OCI-LY7 (cell line): ENCODE measurements around the gene MAN1A1. TPM values are rescaled to one million over a fixed set of nuclear protein-coding genes. Genes with fewer than 3 reads are reported as not detected.
A peak's percentile ranks its signal among the peaks of the same experiment; 100 is the strongest.

ENCODE experiments used
- BruUV-seq: library from RNA; stranded (reverse); fragments of 400-500 nt; replicated peaks from 2 replicates; lab custom pipeline; 2021; lab: Mats Ljungman, UMichigan
- CTCF ChIA-PET: fragments of 300-600 bp; sonication (Branson Sonifier 250); formaldehyde crosslinking; loops from one replicate; lab custom pipeline; 2022; ENCODE audit warnings: antibody characterized with exemption; ENCODE audit not compliant: unreplicated experiment; lab: Charles Lee
- POLR2A ChIA-PET: fragments of 300-600 bp; sonication (Branson Sonifier 250); formaldehyde crosslinking; loops from one replicate; lab custom pipeline; 2022; ENCODE audit warnings: antibody characterized with exemption; lab: Charles Lee
- DNase-seq: peaks from one replicate; pipeline ENCODE4 v3.0.0-alpha.2; 2015; ENCODE audit warnings: low spot score
- H2AFZ ChIP-seq: fragments of 200-600 bp; sonication (generic), shearing (Covaris generic); 2 replicates; pipeline ENCODE4 v1.6.1; 2014; ENCODE audit warnings: mild to moderate bottlenecking, antibody characterized with exemption, low read length, moderate library complexity
- H3K27ac ChIP-seq: fragments of 200-600 bp; sonication (generic); 2 replicates; pipeline ENCODE4 v1.5.1; 2014; ENCODE audit warnings: mixed run types, low read depth, mild to moderate bottlenecking, moderate library complexity, low read length, inconsistent platforms; ENCODE audit not compliant: poor library complexity, severe bottlenecking
- H3K36me3 ChIP-seq: fragments of 200-600 bp; sonication (generic); 2 replicates; pipeline ENCODE4 v1.6.1; 2014; ENCODE audit warnings: mild to moderate bottlenecking, antibody characterized with exemption, low read length, moderate library complexity, mixed read lengths; ENCODE audit not compliant: insufficient read depth
- H3K4me1 ChIP-seq: fragments of 200-600 bp; sonication (generic); 2 replicates; pipeline ENCODE4 v1.5.1; 2014; ENCODE audit warnings: mild to moderate bottlenecking, low read length; ENCODE audit not compliant: insufficient read depth, poor library complexity, severe bottlenecking
- H3K4me2 ChIP-seq: fragments of 200-600 bp; sonication (generic); 2 replicates; pipeline ENCODE4 v1.6.1; 2014; ENCODE audit warnings: mild to moderate bottlenecking, low read length
- H3K4me3 ChIP-seq: fragments of 200-600 bp; sonication (generic); 2 replicates; pipeline ENCODE4 v1.5.1; 2014; ENCODE audit warnings: mild to moderate bottlenecking, low read depth, low read length; ENCODE audit not compliant: poor library complexity, severe bottlenecking
- H3K79me2 ChIP-seq: fragments of 200-600 bp; sonication (generic); 2 replicates; pipeline ENCODE4 v1.6.1; 2016; ENCODE audit warnings: low read depth, mild to moderate bottlenecking, low read length, moderate library complexity, mixed read lengths; ENCODE audit not compliant: insufficient read depth
- H3K9me2 ChIP-seq: fragments of 200-600 bp; sonication (generic); 2 replicates; pipeline ENCODE4 v1.6.1; 2016; ENCODE audit warnings: mild to moderate bottlenecking, low read length, mixed read lengths; ENCODE audit not compliant: insufficient read depth
- H3K9me3 ChIP-seq: fragments of 200-600 bp; sonication (generic); 2 replicates; pipeline ENCODE4 v1.6.1; 2014; ENCODE audit warnings: mild to moderate bottlenecking, mixed run types, low read length, mixed read lengths
- H4K20me1 ChIP-seq: fragments of 200-600 bp; sonication (generic); 2 replicates; pipeline ENCODE4 v1.6.1; 2014; ENCODE audit warnings: mild to moderate bottlenecking, antibody characterized with exemption, low read length, moderate library complexity, mixed read lengths; ENCODE audit not compliant: insufficient read depth
- CTCF ChIP-seq: fragments of 200-600 bp; sonication (generic); conservative IDR thresholded peaks from 2 replicates; pipeline ENCODE4 v1.5.1; 2014; ENCODE audit warnings: mild to moderate bottlenecking, antibody characterized with exemption, low read length, moderate library complexity, mixed read lengths
- EZH2phosphoT487 ChIP-seq: fragments of 200-600 bp; sonication (generic); IDR thresholded peaks from 2 replicates; pipeline ENCODE4 v1.6.1; 2018; ENCODE audit warnings: low read depth, borderline replicate concordance, mild to moderate bottlenecking, mixed run types, antibody characterized with exemption, low read length, moderate library complexity, mixed read lengths
- intact Hi-C: fragments of 100-400 bp; cut with micrococcal nuclease; formaldehyde crosslinking; loops from one replicate; pipeline ENCODE4 v1.10.0; 2022; ENCODE audit not compliant: unreplicated experiment
- total RNA-seq, 2 experiments: library from RNA; depleted of rRNA in 1 of 2; stranded (reverse); fragments of >200 nt in 1 of 2; shearing (Covaris generic) in 1 of 2; gene quantifications; 2 replicates each; pipeline ENCODE4 v1.2.3, GENCODE V29; 2014 to 2022

Gene MAN1A1
- total RNA-seq, 2 experiments from 2014 or later: 72.4 to 74.3 TPM

- ChIA-PET CTCF (no interaction called here), POLR2A (interaction anchor here (0.9 to 1.0 kb wide), 2 partner anchors 9 to 86 kb away, joined by 3 to 5 read pairs; no protein-coding TSS in a partner anchor)
- BruUV-seq: no TSS peak
- H3K9me3 ChIP-seq: no peaks in the 10 kb centered on the region
- peak overlapping the region; percentile 87 for H3K4me2 ChIP-seq
- no peak overlapping the region for H2AFZ ChIP-seq
- peak overlapping the region; percentile 89 for H3K27ac ChIP-seq
- intact Hi-C loops: no loop called here
- peaks cover 9% of the 10 kb centered on the region for H3K36me3 ChIP-seq
- H3K4me3 ChIP-seq: peak overlapping the region; percentile 27
- TF ChIP-seq CTCF (no peak), EZH2phosphoT487 (no peak)
- peaks cover 65% of the 10 kb centered on the region for H3K4me1 ChIP-seq
- H3K79me2 ChIP-seq: peaks cover 55% of the 10 kb centered on the region
- no peaks in the 10 kb centered on the region for H3K9me2 ChIP-seq
- DNase-seq: no peak
- no peaks in the 10 kb centered on the region for H4K20me1 ChIP-seq
Measured at GRCh38 chr6:119355890-119356289, 6.3 kb upstream of the MAN1A1 start.

GRCh38 chr6:119355157-119355556, 5.6 kb upstream of the MAN1A1 start:
- BruUV-seq: no TSS peak
- peak overlapping the region; percentile 87 for H3K4me2 ChIP-seq
- peak; percentile 73 for DNase-seq
- CTCF ChIA-PET: no interaction called here
- peak overlapping the region; percentile 27 for H3K4me3 ChIP-seq
- H3K9me3 ChIP-seq: no peaks in the 10 kb centered on the region
- peaks cover 9% of the 10 kb centered on the region for H3K36me3 ChIP-seq
- peak overlapping the region; percentile 29; the same call in 1 of the 2 replicates for H2AFZ ChIP-seq
- intact Hi-C loops: no loop called here
- no peaks in the 10 kb centered on the region for H4K20me1 ChIP-seq
- TF ChIP-seq EZH2phosphoT487 (no peak), CTCF (no peak)
- peaks cover 65% of the 10 kb centered on the region for H3K4me1 ChIP-seq
- H3K27ac ChIP-seq: peak overlapping the region; percentile 89
- POLR2A ChIA-PET: no interaction called here
- peaks cover 63% of the 10 kb centered on the region for H3K79me2 ChIP-seq
- H3K9me2 ChIP-seq: no peaks in the 10 kb centered on the region

- intact Hi-C loops: loop anchor here (2.0 to 5.0 kb wide), 4 partner anchors 169 to 724 kb away; no protein-coding TSS in a partner anchor
Measured at GRCh38 chr6:119353696-119354095, 4.1 kb upstream of the MAN1A1 start.

More at GRCh38 chr6:119353696-119354095, 4.1 kb upstream of the MAN1A1 start:
- H3K36me3 ChIP-seq: peaks cover 16% of the 10 kb centered on the region
- no TSS peak for BruUV-seq
- H3K4me1 ChIP-seq: peaks cover 53% of the 10 kb centered on the region
- DNase-seq: peak; percentile 34
- peak overlapping the region; percentile 87 for H3K4me2 ChIP-seq
- no peak for TF ChIP-seq CTCF
- no peak for TF ChIP-seq EZH2phosphoT487
- no peaks in the 10 kb centered on the region for H3K9me2 ChIP-seq
- no peaks in the 10 kb centered on the region for H3K9me3 ChIP-seq
- peak overlapping the region; percentile 96 for H3K4me3 ChIP-seq
- POLR2A ChIA-PET: interaction anchor here (1.0 kb wide), 1 partner anchor 171 kb away, joined by 4 read pairs; no protein-coding TSS in a partner anchor
- H2AFZ ChIP-seq: peak overlapping the region; percentile 17; the same call in 1 of the 2 replicates
- peaks cover 73% of the 10 kb centered on the region for H3K79me2 ChIP-seq
- CTCF ChIA-PET: no interaction called here
- H4K20me1 ChIP-seq: peaks cover 4% of the 10 kb centered on the region; the same call in 1 of the 2 replicates
- peak overlapping the region; percentile 89 for H3K27ac ChIP-seq
